K562 (cell line): ENCODE results near the gene PPIL1. TPM values are rescaled to one million over a fixed set of nuclear protein-coding genes. Genes with fewer than 3 reads are reported as not detected.

Experiments
- CEBPB ChIP-seq: fragments of 450-650 bp; IDR thresholded peaks from 2 replicates; pipeline ENCODE4 v1.6.1; 2016; ENCODE audit warnings: missing genetic modification characterization, missing compliant biosample characterization
- DPF2 ChIP-seq: fragments of 450-650 bp; IDR thresholded peaks from 2 replicates; pipeline ENCODE4 v1.6.1; 2016
- ELF4 ChIP-seq: fragments of 450-650 bp; formaldehyde crosslinking; IDR thresholded peaks from 2 replicates; pipeline ENCODE4 v1.4.0; 2022; ENCODE audit warnings: missing genetic modification characterization
- HCFC1 ChIP-seq: IDR thresholded peaks from 2 replicates; pipeline ENCODE4 v1.6.1; 2012; ENCODE audit warnings: low read depth, low read length, improper control_type of control experiment
- KLF16 ChIP-seq: IDR thresholded peaks from 2 replicates; pipeline ENCODE4 v1.6.1; 2016; ENCODE audit warnings: antibody characterized with exemption
- NFATC3 ChIP-seq: fragments of 450-650 bp; IDR thresholded peaks from 2 replicates; pipeline ENCODE4 v1.6.1; 2017; ENCODE audit warnings: mild to moderate bottlenecking
- RREB1 ChIP-seq: fragments of 250-450 bp; sonication (Bioruptor Pico); IDR thresholded peaks from 2 replicates; pipeline ENCODE4 v1.4.0; 2020
- SMARCA4 ChIP-seq: fragments of 450-650 bp; IDR thresholded peaks from 2 replicates; pipeline ENCODE4 v1.6.1; 2016
- SMARCC2 ChIP-seq: fragments of 450-650 bp; IDR thresholded peaks from 2 replicates; pipeline ENCODE4 v1.6.1; 2017; ENCODE audit warnings: antibody characterized with exemption, moderate library complexity, mild to moderate bottlenecking, low read depth
- SOX6 ChIP-seq: fragments of 450-650 bp; IDR thresholded peaks from 2 replicates; pipeline ENCODE4 v1.6.1; 2014; ENCODE audit warnings: mild to moderate bottlenecking
- TEAD4 ChIP-seq, 2 experiments: sonication (generic) in 1 of 2; formaldehyde crosslinking in 1 of 2; IDR thresholded peaks; 2 replicates each; pipeline versions ENCODE4 v1.6.1 to v1.8.0; 2012 to 2022; ENCODE audit warnings: borderline replicate concordance in 1 of 2, inconsistent platforms in 1 of 2, low read length in 1 of 2, mild to moderate bottlenecking in 1 of 2, missing genetic modification reagents in 1 of 2
- TFAP4 ChIP-seq: sonication (generic); formaldehyde crosslinking; IDR thresholded peaks from 2 replicates; pipeline ENCODE4 v1.8.0; 2022; ENCODE audit warnings: missing genetic modification reagents, mild to moderate bottlenecking, moderate library complexity, borderline replicate concordance
- ZC3H8 ChIP-seq: fragments of 450-650 bp; IDR thresholded peaks from 2 replicates; pipeline ENCODE4 v1.6.1; 2017
- ZNF253 ChIP-seq: fragments of 250-450 bp; sonication (Bioruptor Pico); conservative IDR thresholded peaks from 2 replicates; pipeline ENCODE4 v1.6.1; 2021; ENCODE audit warnings: mild to moderate bottlenecking
- ZNF609 ChIP-seq: sonication (generic); formaldehyde crosslinking; IDR thresholded peaks from 2 replicates; pipeline ENCODE4 v1.8.1; 2023; ENCODE audit warnings: missing genetic modification reagents, mild to moderate bottlenecking, borderline replicate concordance
- ZNF79 ChIP-seq: fragments of 250-450 bp; sonication (Bioruptor Pico); IDR thresholded peaks from 2 replicates; pipeline ENCODE4 v1.4.0; 2020; ENCODE audit warnings: low read depth, mild to moderate bottlenecking, moderate library complexity
- ZSCAN32 ChIP-seq: fragments of 450-650 bp; formaldehyde crosslinking; IDR thresholded peaks from 2 replicates; pipeline ENCODE4 v1.4.0; 2020; ENCODE audit warnings: mild to moderate bottlenecking, moderate library complexity
- polyA plus RNA-seq, 8 experiments: library from polyadenylated mRNA; depleted of rRNA in 4 of 8; stranded (reverse) in 5 of 8; unstranded in 3 of 8; fragments of >200 nt; fragmentation: Nextera tagmentation in 2 of 8; fragmentation: Illumina TruSeq in 1 of 8; extraction: Ambion mirVana in 2 of 8; extraction: Trizol in 1 of 8; gene quantifications; 2 replicates each; pipeline versions ENCODE4 v1.2.1 to v1.2.3, GENCODE V29; 2011 to 2014; ENCODE audit warnings: inconsistent platforms in 1 of 8, missing spikeins in 1 of 8
- total RNA-seq, 7 experiments: library from RNA; depleted of rRNA in 6 of 7; stranded (reverse); fragments of >200 nt in 6 of 7; fragmentation: Illumina TruSeq in 2 of 7; extraction: Trizol in 2 of 7; gene quantifications; 2 replicates each; pipeline versions ENCODE4 v1.2.1 to v1.2.3, GENCODE V29; 2011 to 2021; ENCODE audit warnings: low replicate concordance in 1 of 7

The PPIL1 gene
- total and polyA plus RNA-seq, 9 of the 15 experiments (the other 6 are each of a cell fraction or from before 2014, with no cell fraction given), result 65.8 to 205 (median 130) TPM

GRCh38 chr6:36862164-36862847 lies 12.3 kb downstream of the PPIL1 start (continued):
- peak; percentile 34; the same call in 1 of the 2 replicates for TF ChIP-seq RREB1
- peak; percentile 55; the same call in 1 of the 2 replicates for TF ChIP-seq ZNF609 (CRISPR knock-in tag)
- TF ChIP-seq NFATC3, result peak; percentile 52; the same call in 1 of the 2 replicates
- TF ChIP-seq TFAP4 (CRISPR knock-in tag), result peak; percentile 80
- TF ChIP-seq ZSCAN32, result no peak
- TF ChIP-seq TEAD4 (IDR thresholded peaks at IDR 0.05; ENCODE audit: low read length), result peak; percentile 84
- no peak for TF ChIP-seq TEAD4 (CRISPR knock-in tag; IDR thresholded peaks at IDR 0.05; ENCODE audit: borderline replicate concordance)
- peak; percentile 61; the same call in 1 of the 2 replicates for TF ChIP-seq SMARCC2
- TF ChIP-seq HCFC1, result no peak; the same call in 1 of the 2 replicates
- peak; percentile 65; the same call in 1 of the 2 replicates for TF ChIP-seq KLF16
- TF ChIP-seq ZC3H8, result no peak
- 0 out of 2 replicates have a peak, but pooled peaks have one; percentile 9 for TF ChIP-seq ELF4 (CRISPR knock-in tag)
- peak; percentile 96 for TF ChIP-seq DPF2
- peak; percentile 94 for TF ChIP-seq SMARCA4
- peak; percentile 98 for TF ChIP-seq SOX6
- TF ChIP-seq CEBPB (tag), result peak; percentile 62
- TF ChIP-seq ZNF79 (CRISPR knock-in tag), result no peak
- no peak for TF ChIP-seq ZNF253 (CRISPR knock-in tag)
